B cell (primary cell): ENCODE data around the gene ZNF621.

ENCODE experiments used
- EZH2 ChIP-seq: IDR thresholded peaks from 2 replicates; pipeline ENCODE4 v1.6.1; 2012; ENCODE audit warnings: borderline replicate concordance, low read depth, mild to moderate bottlenecking, moderate library complexity, low read length; ENCODE audit not compliant: insufficient read depth, poor library complexity, severe bottlenecking
- TF ChIP-seq, protein P1 (sequence below): fragments of 200-600 bp; IDR thresholded peaks from one replicate; pipeline ENCODE4 v1.8.0; 2022; ENCODE audit warnings: antibody characterized with exemption, mild to moderate bottlenecking

GRCh38 chr3:40572588-40572987, 47.8 kb downstream of the ZNF621 start:
- TF ChIP-seq, protein P1, sequence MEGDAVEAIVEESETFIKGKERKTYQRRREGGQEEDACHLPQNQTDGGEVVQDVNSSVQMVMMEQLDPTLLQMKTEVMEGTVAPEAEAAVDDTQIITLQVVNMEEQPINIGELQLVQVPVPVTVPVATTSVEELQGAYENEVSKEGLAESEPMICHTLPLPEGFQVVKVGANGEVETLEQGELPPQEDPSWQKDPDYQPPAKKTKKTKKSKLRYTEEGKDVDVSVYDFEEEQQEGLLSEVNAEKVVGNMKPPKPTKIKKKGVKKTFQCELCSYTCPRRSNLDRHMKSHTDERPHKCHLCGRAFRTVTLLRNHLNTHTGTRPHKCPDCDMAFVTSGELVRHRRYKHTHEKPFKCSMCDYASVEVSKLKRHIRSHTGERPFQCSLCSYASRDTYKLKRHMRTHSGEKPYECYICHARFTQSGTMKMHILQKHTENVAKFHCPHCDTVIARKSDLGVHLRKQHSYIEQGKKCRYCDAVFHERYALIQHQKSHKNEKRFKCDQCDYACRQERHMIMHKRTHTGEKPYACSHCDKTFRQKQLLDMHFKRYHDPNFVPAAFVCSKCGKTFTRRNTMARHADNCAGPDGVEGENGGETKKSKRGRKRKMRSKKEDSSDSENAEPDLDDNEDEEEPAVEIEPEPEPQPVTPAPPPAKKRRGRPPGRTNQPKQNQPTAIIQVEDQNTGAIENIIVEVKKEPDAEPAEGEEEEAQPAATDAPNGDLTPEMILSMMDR = no peak
- TF ChIP-seq EZH2 = no peak
